Cardiac muscle cell (in vitro differentiated cells and primary cell): ENCODE results near the gene GMPPB. TPM values are rescaled to one million over a fixed set of nuclear protein-coding genes. Genes with fewer than 3 reads are reported as not detected.

Experiments
- DNase-seq, 2 donors: peaks; one replicate each; pipeline versions ENCODE4 v3.0.0 to v3.0.0-alpha.2; 2010 to 2017; ENCODE audit warnings: low read depth in 1 of 2, low spot score in 1 of 2
- H3K27ac ChIP-seq: fragments of 200-600 bp; sonication (generic); 2 replicates; pipeline ENCODE4 v1.5.1; 2016
- H3K27me3 ChIP-seq: fragments of 200-600 bp; sonication (generic); 2 replicates; pipeline ENCODE4 v1.6.0; 2016; ENCODE audit warnings: control low read depth
- H3K36me3 ChIP-seq: fragments of 200-600 bp; sonication (generic); 2 replicates; pipeline ENCODE4 v1.5.1; 2016; ENCODE audit warnings: control low read depth
- H3K4me1 ChIP-seq: fragments of 200-600 bp; sonication (generic); 2 replicates; pipeline ENCODE4 v1.8.1; 2017; ENCODE audit warnings: low read depth, mild to moderate bottlenecking, mixed run types
- H3K4me3 ChIP-seq: fragments of 200-600 bp; sonication (generic); 2 replicates; pipeline ENCODE4 v1.5.1; 2016; ENCODE audit warnings: mild to moderate bottlenecking
- H3K9me3 ChIP-seq: fragments of 200-600 bp; sonication (generic); 2 replicates; pipeline ENCODE4 v1.5.1; 2017; ENCODE audit warnings: low read depth, mild to moderate bottlenecking, control low read depth
- polyA plus RNA-seq: library from polyadenylated mRNA; unstranded; fragments of >200 nt; fragmentation: Nextera tagmentation; extraction: Ambion mirVana; gene quantifications from 2 replicates; pipeline ENCODE4 v1.2.1, GENCODE V29; 2016
- total RNA-seq: library from RNA; depleted of rRNA; stranded (reverse); fragments of >200 nt; gene quantifications from 2 replicates; pipeline ENCODE4 v1.2.3, GENCODE V29; 2016
- TF ChIP-seq, protein P1 (sequence below): IDR thresholded peaks from 2 replicates; pipeline ENCODE4 v1.5.1; 2012; ENCODE audit warnings: low read depth, mild to moderate bottlenecking, low read length

The GMPPB gene
- total and polyA plus RNA-seq, 2 experiments from 2014 or later = 27.6 to 29.3 TPM

DNA sequence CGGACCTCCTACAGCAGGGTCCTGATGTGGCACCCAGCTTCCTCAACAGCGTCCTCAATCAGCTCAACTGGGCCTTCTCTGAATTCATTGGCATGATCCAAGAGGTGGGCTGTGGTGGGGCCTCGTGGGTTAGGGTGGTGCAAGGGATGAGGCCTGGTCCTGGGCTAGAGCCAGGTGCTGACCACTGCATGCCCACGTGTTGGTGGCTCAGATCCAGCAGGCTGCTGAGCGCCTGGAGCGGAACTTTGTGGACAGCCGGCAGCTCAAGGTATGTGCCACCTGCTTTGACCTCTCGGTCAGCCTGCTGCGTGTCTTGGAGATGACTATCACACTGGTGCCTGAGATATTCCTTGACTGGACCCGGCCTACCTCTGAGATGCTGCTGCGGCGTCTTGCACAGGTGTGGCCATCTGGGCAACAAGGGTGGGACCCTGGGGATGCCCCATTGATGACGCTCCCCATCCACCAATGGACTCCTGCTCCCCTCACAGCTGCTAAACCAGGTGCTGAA lies 8.1 kb downstream of the GMPPB start:
- no peaks in the 10 kb centered on the region for H3K36me3 ChIP-seq

DNA sequence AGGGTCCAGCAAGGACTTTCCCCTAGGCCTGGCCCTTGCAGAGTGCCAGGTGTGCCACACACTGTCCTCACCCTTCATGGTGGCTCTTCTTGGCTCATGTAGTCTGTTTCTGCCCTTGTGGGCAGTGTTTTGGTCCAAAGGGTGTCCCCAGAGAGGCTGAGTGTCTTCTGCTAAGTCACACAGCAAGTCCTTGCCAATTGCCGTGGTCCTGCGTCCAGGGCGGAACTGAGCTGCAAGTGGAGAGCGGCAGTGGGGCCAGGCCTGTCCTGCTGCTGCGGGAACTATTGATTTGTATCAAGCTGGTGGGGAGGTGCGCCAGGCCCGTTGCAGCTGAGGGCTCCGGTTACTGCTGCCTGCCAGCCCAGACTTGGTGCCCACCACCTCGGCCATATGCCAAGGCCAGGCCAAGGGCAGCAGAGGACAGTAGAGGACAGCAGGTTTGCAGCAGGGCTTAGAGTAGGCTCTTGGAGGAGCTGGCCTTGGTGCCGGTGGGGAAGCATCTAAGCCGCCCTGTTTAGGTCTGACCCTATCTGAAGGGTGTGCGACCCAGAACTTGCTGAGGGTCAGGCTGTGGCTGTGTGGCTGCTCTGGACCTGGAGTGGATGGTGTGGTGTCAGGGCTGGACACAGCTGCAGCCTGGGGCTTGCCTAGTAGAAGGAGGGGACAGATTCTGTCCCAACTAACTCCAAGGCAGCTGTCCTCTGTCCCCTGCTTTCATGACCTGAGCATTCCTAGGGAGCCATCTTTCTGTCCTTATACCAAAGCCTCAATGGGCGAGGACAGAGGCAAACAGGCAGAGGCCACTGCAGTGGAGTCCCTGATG lies 8.8 kb downstream of the GMPPB start:
- no peak overlapping the region for H3K27ac ChIP-seq
- TF ChIP-seq, protein P1, sequence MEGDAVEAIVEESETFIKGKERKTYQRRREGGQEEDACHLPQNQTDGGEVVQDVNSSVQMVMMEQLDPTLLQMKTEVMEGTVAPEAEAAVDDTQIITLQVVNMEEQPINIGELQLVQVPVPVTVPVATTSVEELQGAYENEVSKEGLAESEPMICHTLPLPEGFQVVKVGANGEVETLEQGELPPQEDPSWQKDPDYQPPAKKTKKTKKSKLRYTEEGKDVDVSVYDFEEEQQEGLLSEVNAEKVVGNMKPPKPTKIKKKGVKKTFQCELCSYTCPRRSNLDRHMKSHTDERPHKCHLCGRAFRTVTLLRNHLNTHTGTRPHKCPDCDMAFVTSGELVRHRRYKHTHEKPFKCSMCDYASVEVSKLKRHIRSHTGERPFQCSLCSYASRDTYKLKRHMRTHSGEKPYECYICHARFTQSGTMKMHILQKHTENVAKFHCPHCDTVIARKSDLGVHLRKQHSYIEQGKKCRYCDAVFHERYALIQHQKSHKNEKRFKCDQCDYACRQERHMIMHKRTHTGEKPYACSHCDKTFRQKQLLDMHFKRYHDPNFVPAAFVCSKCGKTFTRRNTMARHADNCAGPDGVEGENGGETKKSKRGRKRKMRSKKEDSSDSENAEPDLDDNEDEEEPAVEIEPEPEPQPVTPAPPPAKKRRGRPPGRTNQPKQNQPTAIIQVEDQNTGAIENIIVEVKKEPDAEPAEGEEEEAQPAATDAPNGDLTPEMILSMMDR = no peak
- DNase-seq = no peak
- H3K27me3 ChIP-seq = no peaks in the 10 kb centered on the region
- no peaks in the 10 kb centered on the region for H3K4me1 ChIP-seq
- no peaks in the 10 kb centered on the region for H3K36me3 ChIP-seq
- no peak overlapping the region for H3K4me3 ChIP-seq
- H3K9me3 ChIP-seq = no peaks in the 10 kb centered on the region

More for the DNA sequence above, 8.1 kb downstream of the GMPPB start:
- TF ChIP-seq, protein P1 = no peak
- Histone ChIP-seq H3K9me3 (no peaks in the 10 kb centered on the region), H3K27ac (no peak overlapping the region), H3K27me3 (no peaks in the 10 kb centered on the region), H3K4me3 (no peak overlapping the region), H3K4me1 (no peaks in the 10 kb centered on the region)
- no peak for DNase-seq

DNA sequence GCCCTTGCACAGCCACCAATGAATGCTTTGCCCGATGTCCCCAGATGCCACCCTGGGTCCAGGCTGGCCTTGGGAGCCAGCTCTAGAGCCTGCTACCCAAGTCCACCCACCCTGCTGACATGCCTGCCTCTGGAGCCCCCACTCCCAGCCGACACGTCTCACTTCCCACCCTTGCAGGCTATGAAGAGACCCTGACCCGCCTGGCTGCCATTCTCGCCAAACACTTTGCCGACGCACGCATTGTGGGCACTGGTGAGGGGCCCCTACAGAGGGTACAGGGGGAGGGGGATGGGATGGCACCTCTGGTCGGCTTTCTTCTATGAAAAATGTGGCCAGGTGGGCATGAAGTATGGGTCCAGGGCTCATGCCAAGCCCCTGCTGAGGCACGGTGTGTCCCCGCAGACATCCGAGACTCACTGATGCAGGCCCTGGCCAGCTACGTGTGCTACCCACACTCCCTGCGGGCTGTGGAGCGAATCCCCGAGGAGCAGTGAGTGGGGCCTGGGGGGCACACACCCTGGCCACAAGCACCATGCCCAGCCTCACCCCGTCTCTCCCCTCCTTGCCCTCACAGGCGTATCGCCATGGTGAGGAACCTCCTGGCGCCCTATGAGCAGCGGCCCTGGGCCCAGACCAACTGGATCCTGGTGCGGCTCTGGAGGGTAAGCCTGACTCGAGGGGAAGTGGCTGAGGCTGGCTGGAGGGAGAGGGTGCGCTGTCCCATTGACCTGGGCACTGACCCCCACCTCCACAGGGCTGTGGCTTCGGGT lies 10.2 kb downstream of the GMPPB start:
- no peak for DNase-seq
- Histone ChIP-seq H3K27ac (no peak overlapping the region), H3K27me3 (no peaks in the 10 kb centered on the region), H3K9me3 (no peaks in the 10 kb centered on the region), H3K36me3 (no peaks in the 10 kb centered on the region), H3K4me1 (no peaks in the 10 kb centered on the region), H3K4me3 (no peak overlapping the region)
- TF ChIP-seq, protein P1 = no peak

DNA sequence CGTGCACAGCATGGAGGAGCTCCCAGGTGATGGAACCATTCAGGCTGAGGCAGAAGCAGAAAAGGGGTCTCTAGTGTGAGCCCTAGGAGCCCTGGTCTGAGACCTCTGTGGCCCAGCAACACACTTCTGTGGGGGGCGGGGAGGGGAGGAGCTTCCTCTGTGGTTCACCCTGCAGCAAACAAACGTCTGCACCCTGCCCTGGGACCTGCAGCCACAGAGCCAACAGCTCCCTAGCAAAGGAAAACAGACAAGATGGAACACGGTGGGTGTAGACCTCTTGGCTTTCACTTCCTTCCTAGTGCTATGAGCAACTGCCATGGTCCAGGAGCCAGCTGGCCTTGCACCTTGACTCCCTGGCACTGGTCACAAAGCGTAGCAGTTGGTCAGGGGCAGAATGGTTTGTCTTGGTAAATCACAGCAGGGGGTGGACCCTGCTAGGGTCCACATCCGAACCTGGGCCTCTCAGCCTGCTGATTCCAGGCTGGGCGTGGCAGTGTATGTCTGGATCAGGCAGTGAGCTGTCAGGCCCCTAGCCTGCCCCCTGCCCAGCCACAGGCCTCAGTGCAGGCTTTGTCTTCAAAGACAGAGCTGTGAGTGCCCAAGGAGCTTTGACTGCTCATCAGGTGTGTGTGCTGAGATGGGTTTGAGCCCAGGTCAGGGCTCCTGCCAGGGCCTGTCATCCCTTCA lies 11.0 kb downstream of the GMPPB start:
- Histone ChIP-seq H3K9me3 (no peaks in the 10 kb centered on the region), H3K27me3 (no peaks in the 10 kb centered on the region), H3K36me3 (no peaks in the 10 kb centered on the region), H3K27ac (no peak overlapping the region), H3K4me3 (no peak overlapping the region), H3K4me1 (no peaks in the 10 kb centered on the region)
- TF ChIP-seq, protein P1 = no peak
- no peak for DNase-seq

DNA sequence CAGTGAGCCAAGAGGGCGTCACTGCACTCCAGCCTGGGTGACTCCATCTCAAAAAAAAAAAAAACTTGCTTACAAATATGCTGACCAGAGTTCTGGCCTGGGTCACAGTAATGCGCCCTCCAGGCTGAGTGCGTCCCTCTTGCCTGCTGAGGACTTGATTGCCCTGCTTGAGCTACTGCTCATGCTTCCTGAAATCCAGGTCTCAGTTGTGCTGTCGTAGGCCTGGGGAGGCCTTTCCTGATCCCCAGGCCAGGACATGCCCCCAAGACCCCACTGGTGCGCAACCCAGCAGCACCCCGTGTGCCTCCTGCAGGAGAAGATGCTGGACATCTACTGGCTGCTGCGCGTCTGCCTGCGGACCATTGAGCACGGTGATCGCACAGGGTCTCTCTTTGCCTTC lies 11.6 kb downstream of the GMPPB start:
- no peak for DNase-seq
- TF ChIP-seq, protein P1 = no peak
- H3K4me3 ChIP-seq = no peak overlapping the region
- no peaks in the 10 kb centered on the region for H3K27me3 ChIP-seq
- H3K36me3 ChIP-seq = no peaks in the 10 kb centered on the region
- H3K27ac ChIP-seq = no peak overlapping the region
- H3K9me3 ChIP-seq = no peaks in the 10 kb centered on the region
- no peaks in the 10 kb centered on the region for H3K4me1 ChIP-seq
